MM.1S (cell line): ENCODE data around the gene SMYD2.

Experiments
- DNase-seq: peaks from one replicate; pipeline ENCODE4 v3.0.0-alpha.2; 2015
- H2AFZ ChIP-seq: fragments of 300-600 bp; sonication (generic); 2 replicates; pipeline ENCODE4 v1.6.0; 2016; ENCODE audit warnings: antibody characterized with exemption, low read length
- H3F3A ChIP-seq: fragments of 300-600 bp; sonication (generic); 2 replicates; pipeline ENCODE4 v1.6.1; 2016; ENCODE audit warnings: mild to moderate bottlenecking, antibody characterized with exemption, low read length, moderate library complexity, mixed read lengths; ENCODE audit not compliant: insufficient read depth
- H3K27ac ChIP-seq: fragments of 300-600 bp; sonication (generic); 2 replicates; pipeline ENCODE4 v1.5.1; 2016; ENCODE audit warnings: mild to moderate bottlenecking, low read length
- H3K27me3 ChIP-seq: fragments of 300-600 bp; sonication (generic); replicated peaks from 2 replicates; pipeline ENCODE4 v1.6.0; 2016; ENCODE audit warnings: low read length; ENCODE audit not compliant: insufficient read depth
- H3K36me3 ChIP-seq: fragments of 300-600 bp; sonication (generic); replicated peaks from 2 replicates; pipeline ENCODE4 v1.6.1; 2016; ENCODE audit warnings: mild to moderate bottlenecking, low read length, mixed read lengths; ENCODE audit not compliant: insufficient read depth
- H3K4me1 ChIP-seq: fragments of 300-600 bp; sonication (generic); 2 replicates; pipeline ENCODE4 v1.6.1; 2016; ENCODE audit warnings: low read length, mixed read lengths
- H3K4me2 ChIP-seq: fragments of 300-600 bp; sonication (generic); 2 replicates; pipeline ENCODE4 v1.6.0; 2016; ENCODE audit warnings: low read depth, low read length
- H3K4me3 ChIP-seq: fragments of 300-600 bp; sonication (generic); 2 replicates; pipeline ENCODE4 v1.5.1; 2016; ENCODE audit warnings: low read length, mixed read lengths
- H3K79me2 ChIP-seq: fragments of 300-600 bp; sonication (generic); 2 replicates; pipeline ENCODE4 v1.6.1; 2016; ENCODE audit warnings: mixed run types, low read length, mixed read lengths
- H3K9ac ChIP-seq: fragments of 300-600 bp; sonication (generic); 2 replicates; pipeline ENCODE4 v1.6.1; 2016; ENCODE audit warnings: low read length, mixed read lengths
- H3K9me2 ChIP-seq: fragments of 300-600 bp; sonication (generic); replicated peaks from 2 replicates; pipeline ENCODE4 v1.6.1; 2016; ENCODE audit warnings: mild to moderate bottlenecking, low read length, mixed read lengths; ENCODE audit not compliant: insufficient read depth
- H3K9me3 ChIP-seq: fragments of 300-600 bp; sonication (generic); replicated peaks from 2 replicates; pipeline ENCODE4 v1.6.1; 2016; ENCODE audit warnings: mild to moderate bottlenecking, low read length, mixed read lengths; ENCODE audit not compliant: insufficient read depth
- H4K20me1 ChIP-seq: fragments of 300-600 bp; sonication (generic); 2 replicates; pipeline ENCODE4 v1.6.1; 2016; ENCODE audit warnings: mild to moderate bottlenecking, low read length, moderate library complexity, mixed read lengths; ENCODE audit not compliant: insufficient read depth
- CTCF ChIP-seq: fragments of 300-600 bp; sonication (generic); IDR thresholded peaks from 2 replicates; pipeline ENCODE4 v1.5.1; 2016; ENCODE audit warnings: antibody characterized with exemption, low read length, mixed read lengths
- EZH2 ChIP-seq: fragments of 300-600 bp; sonication (generic); optimal IDR thresholded peaks from 2 replicates; pipeline ENCODE3; 2017; ENCODE audit warnings: low read depth, mild to moderate bottlenecking, antibody characterized with exemption, low read length, mixed read lengths
- EZH2phosphoT487 ChIP-seq: fragments of 300-600 bp; sonication (generic); IDR thresholded peaks from 2 replicates; pipeline ENCODE4 v1.6.1; 2018; ENCODE audit warnings: antibody characterized with exemption, low read length

SMYD2 gene

GRCh38 chr1:214295934-214296333 is 15.0 kb downstream of the SMYD2 start:
- H3K9me2 ChIP-seq: no peaks in the 10 kb centered on the region
- no peak for DNase-seq
- H3K4me2 ChIP-seq: peak overlapping the region; percentile 25; the same call in 1 of the 2 replicates

GRCh38 chr1:214296860-214297745 is 16.1 kb downstream of the SMYD2 start:
- Histone ChIP-seq H3F3A (peaks cover 8% of the 10 kb centered on the region), H2AFZ (no peak overlapping the region), H3K4me1 (peaks cover 16% of the 10 kb centered on the region; the same call in 1 of the 2 replicates), H3K79me2 (no peaks in the 10 kb centered on the region), H4K20me1 (no peaks in the 10 kb centered on the region), H3K27me3 (no peaks in the 10 kb centered on the region), H3K36me3 (no peaks in the 10 kb centered on the region), H3K9me3 (no peaks in the 10 kb centered on the region), H3K4me2 (peak overlapping the region; percentile 25), H3K9me2 (no peaks in the 10 kb centered on the region), H3K4me3 (no peak overlapping the region), H3K9ac (no peak overlapping the region), H3K27ac (peak overlapping the region; percentile 1; the same call in 1 of the 2 replicates)
- TF ChIP-seq EZH2phosphoT487 (no peak), CTCF (no peak), EZH2 (no peak)
- peak; percentile 32 for DNase-seq

More at GRCh38 chr1:214295934-214296333, 15.0 kb downstream of the SMYD2 start:
- peaks cover 8% of the 10 kb centered on the region for H3F3A ChIP-seq
- no peaks in the 10 kb centered on the region for H3K27me3 ChIP-seq
- no peak overlapping the region for H3K4me3 ChIP-seq
- H3K36me3 ChIP-seq: no peaks in the 10 kb centered on the region
- no peak overlapping the region; the same call in 1 of the 2 replicates for H3K27ac ChIP-seq
- H3K9me3 ChIP-seq: no peaks in the 10 kb centered on the region
- TF ChIP-seq EZH2phosphoT487 (no peak), CTCF (no peak), EZH2 (no peak)
- no peaks in the 10 kb centered on the region for H3K79me2 ChIP-seq
- peaks cover 16% of the 10 kb centered on the region; the same call in 1 of the 2 replicates for H3K4me1 ChIP-seq
- H4K20me1 ChIP-seq: no peaks in the 10 kb centered on the region
- no peak overlapping the region for H2AFZ ChIP-seq
- H3K9ac ChIP-seq: no peak overlapping the region

- Histone ChIP-seq H3K4me2 (no peak overlapping the region), H3K9me3 (no peaks in the 10 kb centered on the region), H3K9me2 (no peaks in the 10 kb centered on the region), H3K4me1 (peaks cover 16% of the 10 kb centered on the region; the same call in 1 of the 2 replicates), H2AFZ (no peak overlapping the region), H3K36me3 (no peaks in the 10 kb centered on the region), H4K20me1 (no peaks in the 10 kb centered on the region), H3K27ac (no peak overlapping the region), H3K27me3 (no peaks in the 10 kb centered on the region), H3F3A (peaks cover 8% of the 10 kb centered on the region), H3K9ac (no peak overlapping the region), H3K79me2 (no peaks in the 10 kb centered on the region), H3K4me3 (no peak overlapping the region)
- TF ChIP-seq EZH2: no peak
- TF ChIP-seq CTCF: no peak
- TF ChIP-seq EZH2phosphoT487: no peak
- DNase-seq: no peak
Observed at GRCh38 chr1:214300149-214300780, 19.3 kb downstream of the SMYD2 start.
